ENCODE results near the gene VARS1.
"Not testable (repeated sequence)": the region's sequence is repeated elsewhere in the genome, so short reads cannot be mapped to it uniquely, and the experiment has no call there.

VARS1 gene

GRCh38 chr6:31821301-31822035 lies 25.9 kb upstream of the VARS1 start:
- peak; percentile 80 for DNase-seq

GRCh38 chr6:31820399-31820798 lies 24.8 kb upstream of the VARS1 start:
- DNase-seq: not testable (repeated sequence)

- DNase-seq: no peak
These were observed 24.3 kb upstream of the VARS1 start for GRCh38 chr6:31819871-31820299.

- not testable (repeated sequence) for DNase-seq
These were observed 22.5 kb upstream of the VARS1 start for GRCh38 chr6:31817929-31818511.

GRCh38 chr6:31817133-31817928 lies 21.8 kb upstream of the VARS1 start:
- not testable (repeated sequence) for DNase-seq

GRCh38 chr6:31815025-31815838 lies 19.7 kb upstream of the VARS1 start, which contains the start of the genes HSPA1A and HSPA1L:
Gene HSPA1A, plus strand, starts transcription at chr6:31815543. Its CDS starts 214 bp downstream, at chr6:31815757.
Gene HSPA1L, minus strand, starts transcription at chr6:31815283. Its CDS starts 3,311 bp downstream, at chr6:31811972.
- DNase-seq: peak; percentile 53

- DNase-seq: peak; percentile 68
These were observed 19.1 kb upstream of the VARS1 start for GRCh38 chr6:31814677-31815024.

- no peak for DNase-seq
These were observed 17.9 kb upstream of the VARS1 start for GRCh38 chr6:31813465-31813849.

GRCh38 chr6:31811645-31812044 lies 16.1 kb upstream of the VARS1 start:
- DNase-seq: no peak

GRCh38 chr6:31808599-31808998 lies 13.0 kb upstream of the VARS1 start:
- not testable (repeated sequence) for DNase-seq

GRCh38 chr6:31806470-31807272 lies 11.1 kb upstream of the VARS1 start, which contains the start of gene LSM2:
Gene LSM2, minus strand, starts transcription at chr6:31806966. Its CDS starts 209 bp downstream, at chr6:31806757.
- peak; percentile 97 for DNase-seq

- DNase-seq: no peak
These were observed 10.5 kb upstream of the VARS1 start for GRCh38 chr6:31805939-31806469.

- DNase-seq: not testable (repeated sequence)
These were observed 5.7 kb upstream of the VARS1 start for GRCh38 chr6:31801031-31801927.

- DNase-seq: no peak
These were observed 4.2 kb upstream of the VARS1 start for GRCh38 chr6:31799781-31800180.

- DNase-seq: no peak
These were observed 2.0 kb upstream of the VARS1 start for GRCh38 chr6:31797588-31797987.

GRCh38 chr6:31796993-31797385 lies 1.4 kb upstream of the VARS1 start:
- no peak for DNase-seq

- DNase-seq: peak; percentile 27
These were observed 511 bp downstream of the VARS1 start for GRCh38 chr6:31794866-31795615.

GRCh38 chr6:31794294-31794865 lies 1.2 kb downstream of the VARS1 start:
- no peak for DNase-seq

GRCh38 chr6:31793927-31794245 lies 1.7 kb downstream of the VARS1 start:
- not testable (repeated sequence) for DNase-seq

Measured in stimulated activated CD4-positive, alpha-beta T cell treated with anti-CD3 and anti-CD28 coated beads, Interleukin-4, amount 100 ng/mL, for 1 hour (primary cell).